BE2C (cell line): ENCODE measurements around the gene ZNF710.

Source experiments
- DNase-seq: peaks from one replicate; pipeline ENCODE4 v3.0.0-alpha.2; 2020
- H3K27me3 ChIP-seq: fragments of 250-450 bp; sonication (Bioruptor Pico); 2 replicates; pipeline ENCODE4 v1.5.1; 2020; ENCODE audit warnings: mild to moderate bottlenecking
- H3K36me3 ChIP-seq: fragments of 250-450 bp; sonication (Bioruptor Pico); 2 replicates; pipeline ENCODE4 v1.5.1; 2020; ENCODE audit warnings: mild to moderate bottlenecking
- H3K4me1 ChIP-seq: fragments of 250-450 bp; sonication (Bioruptor Pico); 2 replicates; pipeline ENCODE4 v1.5.1; 2020
- H3K4me3 ChIP-seq: 2 replicates; pipeline ENCODE4 v1.5.1; 2011; ENCODE audit warnings: low read depth, low read length
- H3K9me3 ChIP-seq: fragments of 250-450 bp; sonication (Bioruptor Pico); 2 replicates; pipeline ENCODE4 v1.5.1; 2020
- TF ChIP-seq, protein P1 (sequence below): IDR thresholded peaks from 2 replicates; pipeline ENCODE4 v1.5.1; 2012; ENCODE audit warnings: mild to moderate bottlenecking, low read depth, low read length

The ZNF710 gene

GRCh38 chr15:90047956-90048575, 46.9 kb downstream of the ZNF710 start:
- TF ChIP-seq, protein P1, sequence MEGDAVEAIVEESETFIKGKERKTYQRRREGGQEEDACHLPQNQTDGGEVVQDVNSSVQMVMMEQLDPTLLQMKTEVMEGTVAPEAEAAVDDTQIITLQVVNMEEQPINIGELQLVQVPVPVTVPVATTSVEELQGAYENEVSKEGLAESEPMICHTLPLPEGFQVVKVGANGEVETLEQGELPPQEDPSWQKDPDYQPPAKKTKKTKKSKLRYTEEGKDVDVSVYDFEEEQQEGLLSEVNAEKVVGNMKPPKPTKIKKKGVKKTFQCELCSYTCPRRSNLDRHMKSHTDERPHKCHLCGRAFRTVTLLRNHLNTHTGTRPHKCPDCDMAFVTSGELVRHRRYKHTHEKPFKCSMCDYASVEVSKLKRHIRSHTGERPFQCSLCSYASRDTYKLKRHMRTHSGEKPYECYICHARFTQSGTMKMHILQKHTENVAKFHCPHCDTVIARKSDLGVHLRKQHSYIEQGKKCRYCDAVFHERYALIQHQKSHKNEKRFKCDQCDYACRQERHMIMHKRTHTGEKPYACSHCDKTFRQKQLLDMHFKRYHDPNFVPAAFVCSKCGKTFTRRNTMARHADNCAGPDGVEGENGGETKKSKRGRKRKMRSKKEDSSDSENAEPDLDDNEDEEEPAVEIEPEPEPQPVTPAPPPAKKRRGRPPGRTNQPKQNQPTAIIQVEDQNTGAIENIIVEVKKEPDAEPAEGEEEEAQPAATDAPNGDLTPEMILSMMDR: no peak
- no peak for DNase-seq
- no peaks in the 10 kb centered on the region for H3K36me3 ChIP-seq

GRCh38 chr15:90049030-90049429, 47.9 kb downstream of the ZNF710 start:
- DNase-seq: no peak

More at GRCh38 chr15:90047956-90048575, 46.9 kb downstream of the ZNF710 start:
- H3K4me1 ChIP-seq: no peaks in the 10 kb centered on the region
- H3K9me3 ChIP-seq: no peaks in the 10 kb centered on the region
- H3K4me3 ChIP-seq: no peak overlapping the region
- H3K27me3 ChIP-seq: no peaks in the 10 kb centered on the region

DNA sequence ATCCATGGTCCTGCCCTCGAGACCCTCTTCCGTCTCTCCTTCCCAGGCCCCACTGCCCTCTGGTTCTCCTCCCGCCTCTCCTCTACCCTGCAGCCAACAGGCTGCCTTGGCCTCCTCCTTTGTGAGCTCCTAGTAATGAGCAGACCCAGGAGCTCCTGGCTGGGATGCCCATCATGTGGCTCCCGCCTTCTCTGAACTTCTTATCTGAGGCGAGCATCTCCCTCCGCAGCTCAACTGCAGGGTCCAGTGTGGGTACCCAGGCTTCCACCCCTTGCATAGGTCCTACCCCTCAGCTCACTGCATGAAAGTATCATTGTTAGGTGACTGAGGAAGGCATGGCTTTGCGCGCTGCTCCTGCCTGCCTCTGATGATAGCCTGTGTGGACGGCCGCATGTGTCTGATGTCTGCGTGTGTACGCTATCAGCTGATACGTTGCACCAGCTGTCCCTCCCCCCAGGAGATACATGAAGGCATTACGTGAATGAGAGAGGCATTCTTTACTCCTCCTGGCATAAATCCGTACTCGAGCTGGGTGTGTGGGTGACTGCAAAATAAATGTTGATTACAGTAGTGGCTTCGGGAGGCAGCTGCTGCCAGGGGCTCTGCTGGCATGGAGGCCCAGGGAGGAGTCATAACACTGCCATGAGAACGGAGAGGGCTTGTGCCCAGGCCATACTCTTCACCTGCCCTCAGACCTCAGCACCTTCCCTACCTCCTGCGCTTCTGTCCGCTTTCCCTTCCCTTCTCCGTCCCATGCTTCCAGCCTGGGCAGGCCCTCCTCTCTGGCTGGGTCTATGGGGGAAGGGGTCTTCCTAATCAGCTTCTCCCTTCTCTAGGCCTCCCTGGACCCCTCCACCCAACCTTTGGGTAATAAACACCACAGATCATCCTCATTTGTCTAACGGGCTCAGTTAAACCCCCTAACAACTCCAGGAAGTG, 48.8 kb downstream of the ZNF710 start:
- TF ChIP-seq, protein P1: no peak
- H3K36me3 ChIP-seq: no peaks in the 10 kb centered on the region

More at GRCh38 chr15:90049030-90049429, 47.9 kb downstream of the ZNF710 start:
- H3K4me1 ChIP-seq: no peaks in the 10 kb centered on the region
- H3K4me3 ChIP-seq: no peak overlapping the region
- H3K27me3 ChIP-seq: no peaks in the 10 kb centered on the region
- TF ChIP-seq, protein P1: no peak
- no peaks in the 10 kb centered on the region for H3K36me3 ChIP-seq
- no peaks in the 10 kb centered on the region for H3K9me3 ChIP-seq

DNA sequence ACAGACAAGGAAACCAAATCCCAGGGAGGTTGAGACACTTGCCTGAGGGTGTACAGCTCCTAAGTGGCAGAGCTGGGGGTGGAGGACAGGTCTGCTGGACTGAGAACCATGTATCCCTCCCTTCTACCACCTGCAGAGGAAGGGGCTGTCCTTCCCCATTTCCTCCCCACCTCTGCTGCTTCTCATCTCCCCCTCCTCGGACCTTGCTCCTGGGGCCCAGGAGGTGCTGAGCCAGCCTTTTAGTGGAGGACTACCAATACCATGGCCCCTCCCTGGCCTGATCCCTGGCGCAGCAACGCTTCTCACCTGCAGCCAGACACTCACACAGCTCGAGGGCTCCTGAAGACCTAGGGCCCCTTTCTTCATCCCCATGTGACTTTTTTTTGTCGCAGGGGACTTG, 50.8 kb downstream of the ZNF710 start:
- TF ChIP-seq, protein P1: no peak
- H3K27me3 ChIP-seq: no peaks in the 10 kb centered on the region
- no peaks in the 10 kb centered on the region for H3K36me3 ChIP-seq
- no peaks in the 10 kb centered on the region for H3K9me3 ChIP-seq
- H3K4me3 ChIP-seq: no peak overlapping the region
- no peak for DNase-seq
- H3K4me1 ChIP-seq: no peaks in the 10 kb centered on the region; the same call in 1 of the 2 replicates

More for the DNA sequence above, 48.8 kb downstream of the ZNF710 start:
- DNase-seq: no peak
- H3K9me3 ChIP-seq: no peaks in the 10 kb centered on the region
- no peaks in the 10 kb centered on the region; the same call in 1 of the 2 replicates for H3K4me1 ChIP-seq
- no peak overlapping the region for H3K4me3 ChIP-seq
- no peaks in the 10 kb centered on the region for H3K27me3 ChIP-seq

GRCh38 chr15:90053685-90054466, 52.8 kb downstream of the ZNF710 start:
- Histone ChIP-seq H3K4me1 (no peaks in the 10 kb centered on the region; the same call in 1 of the 2 replicates), H3K36me3 (no peaks in the 10 kb centered on the region), H3K9me3 (no peaks in the 10 kb centered on the region), H3K27me3 (no peaks in the 10 kb centered on the region), H3K4me3 (no peak overlapping the region)
- TF ChIP-seq, protein P1: no peak
- DNase-seq: no peak
